ENCODE measurements around the gene PSEN1. TPM values are rescaled to one million over a fixed set of nuclear protein-coding genes. Genes with fewer than 3 reads are reported as not detected.
A peak's percentile ranks its signal among the peaks of the same experiment; 100 is the strongest.

Gene PSEN1
- total RNA-seq, result 31.7 and 36.3 TPM in 2 replicates
- polyA plus RNA-seq, result 48.8 and 49.7 TPM in 2 replicates

GRCh38 chr14:73136387-73137225 is at the start of gene PSEN1:
Gene PSEN1 (plus strand): TSS chr14:73136507. CDS start chr14:73148020, 11,513 bp downstream.
- Histone ChIP-seq H3K4me3 (peak within 1 kb of the TSS; percentile 73), H3K27me3 (no peaks in the 10 kb centered on the region), H3K9me3 (ENCODE audit: low read depth) (no peaks in the 10 kb centered on the region), H3K36me3 (no peaks in the 10 kb centered on the region), H3K4me1 (ENCODE audit: low read depth) (peaks cover 6% of the 10 kb centered on the region), H3K27ac (peak within 1 kb of the TSS; percentile 93)
- peak; percentile 94 to 98 for DNase-seq (ENCODE audit: low read depth in 1 of 2, low spot score in 1 of 2)
- no peak for TF ChIP-seq CTCF (IDR thresholded peaks at IDR 0.05; ENCODE audit: low read depth, low read length)

- no peaks in the 10 kb centered on the region for H3K4me1 ChIP-seq (ENCODE audit: low read depth)
- DNase-seq (ENCODE audit: low read depth in 1 of 2, low spot score in 1 of 2), result no peak
- no peaks in the 10 kb centered on the region for H3K9me3 ChIP-seq (ENCODE audit: low read depth)
- H3K4me3 ChIP-seq, result no peak overlapping the region
- no peak overlapping the region for H3K27ac ChIP-seq
- no peak for TF ChIP-seq CTCF (IDR thresholded peaks at IDR 0.05; ENCODE audit: low read depth, low read length)
- H3K36me3 ChIP-seq, result peaks cover 38% of the 10 kb centered on the region
- H3K27me3 ChIP-seq, result no peaks in the 10 kb centered on the region
Measured at GRCh38 chr14:73091044-73091443, 45.3 kb upstream of the PSEN1 start.

GRCh38 chr14:73097421-73097820 is 38.9 kb upstream of the PSEN1 start:
- no peak overlapping the region for H3K4me3 ChIP-seq
- peaks cover 49% of the 10 kb centered on the region for H3K36me3 ChIP-seq
- TF ChIP-seq CTCF (IDR thresholded peaks at IDR 0.05; ENCODE audit: low read depth, low read length), result no peak
- no peaks in the 10 kb centered on the region for H3K9me3 ChIP-seq (ENCODE audit: low read depth)
- H3K27me3 ChIP-seq, result no peaks in the 10 kb centered on the region
- DNase-seq (ENCODE audit: low read depth in 1 of 2, low spot score in 1 of 2), result no peak
- no peaks in the 10 kb centered on the region for H3K4me1 ChIP-seq (ENCODE audit: low read depth)
- H3K27ac ChIP-seq, result no peak overlapping the region

- DNase-seq (ENCODE audit: low read depth in 1 of 2, low spot score in 1 of 2), result no peak
- no peaks in the 10 kb centered on the region for H3K4me1 ChIP-seq (ENCODE audit: low read depth)
- no peaks in the 10 kb centered on the region for H3K27me3 ChIP-seq
- H3K36me3 ChIP-seq, result peaks cover 52% of the 10 kb centered on the region
- no peak overlapping the region for H3K4me3 ChIP-seq
- H3K9me3 ChIP-seq (ENCODE audit: low read depth), result no peaks in the 10 kb centered on the region
- no peak for TF ChIP-seq CTCF (IDR thresholded peaks at IDR 0.05; ENCODE audit: low read depth, low read length)
- H3K27ac ChIP-seq, result no peak overlapping the region
Measured at GRCh38 chr14:73100334-73100733, 36.0 kb upstream of the PSEN1 start.

GRCh38 chr14:73102806-73103497 is 33.4 kb upstream of the PSEN1 start:
- Histone ChIP-seq H3K9me3 (ENCODE audit: low read depth) (no peaks in the 10 kb centered on the region), H3K4me1 (ENCODE audit: low read depth) (no peaks in the 10 kb centered on the region), H3K4me3 (no peak overlapping the region), H3K36me3 (peaks cover 62% of the 10 kb centered on the region), H3K27me3 (no peaks in the 10 kb centered on the region), H3K27ac (no peak overlapping the region)
- no peak for DNase-seq (ENCODE audit: low read depth in 1 of 2, low spot score in 1 of 2)
- no peak for TF ChIP-seq CTCF (IDR thresholded peaks at IDR 0.05; ENCODE audit: low read depth, low read length)
